GM19468 (cell line): ENCODE data around the gene ANXA4.
"Not testable (repeated sequence)": the region's sequence is repeated elsewhere in the genome, so short reads cannot be mapped to it uniquely, and the experiment has no call there.

ENCODE experiments used
- ATAC-seq: cut with Tn5 transposase; IDR thresholded peaks from one replicate; pipeline ENCODE4 v1.9.1; 2021; ENCODE audit warnings: mild to moderate bottlenecking, moderate library complexity, moderate number of reproducible peaks; ENCODE audit not compliant: unreplicated experiment; ENCODE audit errors: extremely low read depth

Gene ANXA4

GRCh38 chr2:69718338-69718965 lies 23.5 kb upstream of the ANXA4 start:
- no peak for ATAC-seq

GRCh38 chr2:69720404-69720803 lies 21.5 kb upstream of the ANXA4 start:
- no peak for ATAC-seq

GRCh38 chr2:69721022-69721421 lies 20.9 kb upstream of the ANXA4 start:
- ATAC-seq: no peak

DNA sequence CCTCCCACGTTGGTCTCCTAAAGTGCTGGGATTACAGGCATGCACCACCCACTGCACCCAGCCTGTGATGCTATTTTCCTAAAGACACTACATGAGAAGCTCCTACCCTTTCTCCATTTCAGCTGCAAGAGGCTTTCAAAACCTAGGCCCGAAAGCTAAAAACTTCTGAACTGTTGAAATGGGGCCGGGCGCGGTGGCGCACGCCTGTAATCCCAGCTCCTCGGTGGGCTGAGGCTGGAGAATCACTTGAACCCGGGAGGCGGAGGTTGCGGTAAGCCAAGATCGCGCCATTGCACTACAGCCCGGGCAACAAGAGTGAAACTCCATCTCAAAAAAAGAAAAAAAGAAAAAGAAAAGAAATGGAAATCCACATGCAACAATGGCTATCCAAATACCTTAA lies 18.1 kb upstream of the ANXA4 start:
- ATAC-seq: no peak

GRCh38 chr2:69724540-69725159 lies 17.3 kb upstream of the ANXA4 start:
- no peak for ATAC-seq

- ATAC-seq: no peak
Measured at GRCh38 chr2:69725706-69726360, 16.1 kb upstream of the ANXA4 start.

GRCh38 chr2:69729266-69729665 lies 12.7 kb upstream of the ANXA4 start:
- no peak for ATAC-seq

DNA sequence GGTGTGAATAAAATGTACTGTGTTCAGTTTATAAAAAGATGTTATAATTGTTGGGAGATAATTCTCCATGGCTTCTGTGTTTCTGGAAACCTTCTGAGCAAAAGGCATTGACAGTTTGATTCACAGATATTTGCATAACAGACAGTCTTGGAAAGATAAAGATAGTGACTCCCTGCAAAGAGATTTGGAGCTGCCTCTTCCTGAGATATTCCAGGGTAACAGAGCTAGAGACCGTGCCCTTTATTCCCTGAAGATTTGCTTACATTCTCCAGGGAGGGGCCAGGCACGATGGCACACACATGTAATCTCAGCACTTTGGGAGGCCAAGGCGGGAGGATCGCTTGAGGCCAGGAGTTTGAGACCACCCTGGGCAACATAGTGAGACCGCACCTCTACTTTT lies 12.2 kb upstream of the ANXA4 start:
- ATAC-seq: no peak

DNA sequence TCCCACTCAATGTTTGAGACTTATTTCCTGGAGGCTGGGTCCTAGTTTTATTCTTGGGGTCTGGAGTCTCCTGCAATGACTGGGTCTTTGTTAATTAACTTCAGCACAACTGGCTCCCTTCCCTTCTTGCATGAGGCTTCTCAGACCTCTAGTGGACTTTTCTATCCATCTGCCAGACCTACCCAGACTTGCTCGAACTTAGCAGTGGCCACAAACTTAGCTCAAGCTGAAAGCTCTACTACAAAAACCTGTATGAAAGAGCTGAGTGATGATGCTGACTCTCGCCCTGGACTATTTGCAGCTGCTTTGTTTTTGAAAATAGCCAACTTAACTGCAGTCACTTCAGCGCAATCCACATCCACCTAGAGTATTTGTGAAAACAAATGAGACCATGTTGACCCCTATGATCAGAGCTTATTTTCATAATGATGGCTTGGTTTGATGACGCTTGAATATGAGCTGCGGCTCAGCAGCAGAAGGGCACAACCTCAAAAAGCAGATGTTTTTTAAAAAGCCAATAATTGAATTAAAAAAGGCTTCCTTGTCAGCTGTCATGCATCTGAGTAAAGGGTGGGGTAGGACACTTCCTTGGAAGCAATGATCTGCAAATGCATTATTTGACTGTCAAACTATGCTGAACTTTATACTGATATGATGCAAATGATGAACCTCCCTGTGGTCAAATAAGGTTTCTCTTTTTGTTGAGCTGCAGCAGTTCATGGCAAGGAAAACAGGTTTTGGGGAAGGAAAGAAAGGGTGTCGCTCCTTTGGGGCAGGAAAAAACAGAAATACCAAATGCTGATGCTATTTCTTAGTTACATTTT lies 10.6 kb upstream of the ANXA4 start:
- no peak for ATAC-seq

- no peak for ATAC-seq
Measured at GRCh38 chr2:69733342-69734034, 8.4 kb upstream of the ANXA4 start.

GRCh38 chr2:69734035-69734611 lies 7.8 kb upstream of the ANXA4 start:
- no peak for ATAC-seq

DNA sequence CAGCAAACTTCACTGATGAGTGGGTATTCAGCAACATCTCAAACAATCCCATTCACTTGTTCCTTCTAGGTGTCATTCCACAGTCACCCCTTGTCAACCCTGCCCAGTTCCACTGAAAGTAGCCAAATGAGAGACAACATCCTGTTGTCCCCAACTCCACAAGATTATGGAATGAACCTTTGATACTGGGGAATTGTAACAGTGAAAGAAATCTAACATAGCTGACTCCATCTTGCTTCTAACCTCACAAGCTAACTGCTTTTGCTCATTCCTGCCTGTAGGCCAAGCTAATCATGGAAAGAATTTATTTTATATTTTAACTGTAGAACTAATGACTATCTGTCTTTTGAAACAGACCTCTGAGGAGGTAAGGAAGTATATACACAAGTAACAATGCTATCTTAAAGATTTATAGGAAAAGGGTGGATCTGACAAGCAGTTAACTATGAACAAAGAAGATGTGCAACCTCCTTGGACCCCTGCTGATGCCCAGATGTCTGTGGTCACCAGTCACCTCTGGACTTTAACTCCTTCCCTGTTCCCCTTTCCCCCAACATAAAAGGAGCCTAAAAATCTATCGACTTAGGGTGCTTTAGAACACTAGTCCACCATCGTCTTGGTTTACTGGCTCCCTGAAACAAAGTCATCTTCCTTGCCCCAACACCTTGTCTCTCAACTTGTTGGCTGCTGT lies 6.9 kb upstream of the ANXA4 start:
- ATAC-seq: no peak

- ATAC-seq: no peak
Measured at GRCh38 chr2:69735686-69736085, 6.2 kb upstream of the ANXA4 start.

GRCh38 chr2:69738149-69738548 lies 3.8 kb upstream of the ANXA4 start:
- not testable (repeated sequence) for ATAC-seq

GRCh38 chr2:69740502-69740951 lies 1.4 kb upstream of the ANXA4 start:
- ATAC-seq: no peak

DNA sequence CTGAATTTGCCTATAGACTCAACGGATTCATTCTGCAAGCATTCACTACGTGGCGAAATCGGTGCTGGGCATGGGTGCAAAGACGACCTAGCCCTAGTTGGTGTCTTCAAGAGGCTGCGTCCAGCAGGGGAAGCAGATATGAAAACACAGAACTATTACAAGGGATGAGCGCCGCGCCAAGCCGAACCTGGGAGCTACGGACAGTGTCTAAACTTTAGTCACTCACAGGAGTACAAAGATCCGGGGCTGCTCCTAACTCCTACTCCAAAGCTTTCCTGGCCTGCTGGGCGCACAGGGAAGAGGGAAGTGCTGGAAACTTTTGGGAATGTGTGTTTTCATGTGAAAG lies 732 bp upstream of the ANXA4 start:
- no peak for ATAC-seq

DNA sequence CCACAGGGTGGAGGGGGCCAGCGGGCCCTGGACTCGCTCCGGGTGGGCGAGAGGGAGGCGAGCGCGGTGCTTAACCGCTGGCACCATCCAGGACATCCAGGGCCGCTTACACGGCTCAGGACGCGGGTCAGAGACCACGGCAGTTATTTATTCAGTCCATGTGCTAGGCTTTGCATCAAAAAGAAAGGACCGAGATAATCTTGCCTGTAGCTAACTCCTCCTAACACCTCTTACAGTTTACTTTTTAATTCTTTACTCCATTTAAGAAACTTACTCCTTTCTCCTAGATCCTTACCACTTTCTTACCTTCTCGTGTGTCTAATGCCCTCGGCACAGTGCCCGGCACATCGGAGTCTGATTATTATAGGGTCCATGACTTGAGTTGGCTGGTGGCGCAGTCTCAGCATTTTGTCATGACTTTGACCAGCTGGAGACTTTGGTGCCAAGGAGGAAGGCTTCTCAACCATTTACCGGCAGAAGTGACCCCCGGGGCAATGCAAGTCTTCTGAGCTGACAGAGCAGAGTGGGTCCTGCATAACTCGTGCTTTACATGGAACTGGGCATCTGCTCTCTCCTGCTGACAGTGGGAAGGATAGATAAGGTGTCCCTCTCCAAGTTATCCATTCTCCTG lies 503 bp downstream of the ANXA4 start:
- ATAC-seq: no peak

DNA sequence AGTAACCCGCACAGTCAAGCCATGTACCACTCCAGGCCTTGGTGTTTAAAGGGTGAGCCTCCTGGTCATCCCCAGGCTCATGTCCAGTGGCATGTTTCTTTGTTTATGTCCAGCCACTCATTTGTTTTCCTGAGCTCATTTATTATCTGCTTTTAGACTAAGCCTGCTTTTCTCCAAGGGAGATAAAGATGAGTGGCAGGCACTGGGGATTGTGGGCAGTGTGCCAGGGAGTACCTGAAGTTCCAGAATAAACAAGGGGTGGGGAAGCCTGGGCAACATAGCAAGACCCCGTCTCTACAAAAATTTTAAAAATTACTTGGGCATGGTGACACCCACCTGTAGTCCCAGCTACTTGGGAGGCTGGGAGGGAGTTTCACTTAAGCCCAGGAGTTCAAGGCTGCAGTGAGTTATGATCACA lies 1.9 kb downstream of the ANXA4 start:
- no peak for ATAC-seq

- ATAC-seq: no peak
Measured at GRCh38 chr2:69744456-69744855, 2.5 kb downstream of the ANXA4 start.
